H1 (cell line): ENCODE results near the gene SMIM24. TPM values are rescaled to one million over a fixed set of nuclear protein-coding genes. Genes with fewer than 3 reads are reported as not detected.

Source experiments
- CTCF ChIA-PET: fragments of 300-600 bp; sonication (Branson Sonifier 250); formaldehyde crosslinking; loops from one replicate; lab custom pipeline; 2021; ENCODE audit not compliant: partially characterized antibody; lab: Charles Lee
- POLR2A ChIA-PET: fragments of 300-600 bp; sonication (Branson Sonifier 250); formaldehyde crosslinking; loops from one replicate; lab custom pipeline; 2021; ENCODE audit warnings: inconsistent platforms; ENCODE audit not compliant: partially characterized antibody; lab: Charles Lee
- DNase-seq, 2 experiments: peaks; one replicate each; pipeline versions ENCODE4 v3.0.0 to v3.0.0-alpha.2; 2010 to 2022; ENCODE audit warnings: low spot score in 2 of 2, low read depth in 1 of 2, mixed read lengths in 1 of 2
- FAIRE-seq: peaks from 2 replicates; lab custom pipeline; 2011; peaks lifted over from hg19 to GRCh38; lab: Jason Lieb, UNC
- H2AFZ ChIP-seq: 2 replicates; pipeline ENCODE4 v1.8.1; 2012; ENCODE audit warnings: low read length, inconsistent platforms
- H2AK5ac ChIP-seq: 2 replicates; pipeline ENCODE4 v1.6.1; 2013; ENCODE audit warnings: low read depth, low read length
- H2BK120ac ChIP-seq: replicated peaks from 2 replicates; pipeline ENCODE3; 2013; ENCODE audit warnings: low read depth, low read length, inconsistent platforms
- H2BK12ac ChIP-seq: 2 replicates; pipeline ENCODE4 v1.6.1; 2013; ENCODE audit warnings: low read depth, low read length
- H2BK15ac ChIP-seq: 2 replicates; pipeline ENCODE4 v1.6.1; 2013; ENCODE audit warnings: low read length
- H2BK20ac ChIP-seq: 2 replicates; pipeline ENCODE4 v1.6.1; 2013; ENCODE audit warnings: low read length
- H2BK5ac ChIP-seq: 2 replicates; pipeline ENCODE4 v1.6.1; 2013; ENCODE audit warnings: low read depth, low read length
- H3K14ac ChIP-seq: 2 replicates; pipeline ENCODE4 v1.6.1; 2013; ENCODE audit warnings: inconsistent platforms; ENCODE audit not compliant: insufficient read length
- H3K18ac ChIP-seq: 2 replicates; pipeline ENCODE4 v1.6.1; 2013; ENCODE audit warnings: low read length; ENCODE audit errors: extremely low read depth
- H3K23ac ChIP-seq: 2 replicates; pipeline ENCODE4 v1.6.1; 2013; ENCODE audit warnings: inconsistent platforms; ENCODE audit not compliant: insufficient read length
- H3K23me2 ChIP-seq: 2 replicates; pipeline ENCODE4 v1.6.1; 2013; ENCODE audit warnings: low read depth, low read length
- H3K27ac ChIP-seq: 2 replicates; pipeline ENCODE4 v1.6.1; 2011; ENCODE audit warnings: low read depth, low read length, inconsistent platforms
- H3K27me3 ChIP-seq, 4 experiments: replicated peaks in 1 of 4; 1 replicate in 1 of 4; 2 replicates in 3 of 4; pipeline versions ENCODE4 v1.6.1 to v1.8.1; 2011 to 2013; ENCODE audit warnings: low read length in 3 of 4, mild to moderate bottlenecking in 3 of 4, inconsistent platforms in 2 of 4, mixed read lengths in 2 of 4, moderate library complexity in 1 of 4; ENCODE audit not compliant: control insufficient read depth in 3 of 4, insufficient read depth in 3 of 4; ENCODE audit errors: extremely low read depth in 1 of 4
- H3K36me3 ChIP-seq, 4 experiments: 2 replicates each; pipeline versions ENCODE4 v1.6.1 to v1.8.1; 2011 to 2013; ENCODE audit warnings: mild to moderate bottlenecking in 4 of 4, low read length in 3 of 4, moderate library complexity in 2 of 4, control low read depth in 1 of 4, inconsistent platforms in 1 of 4; ENCODE audit not compliant: insufficient read depth in 4 of 4, control insufficient read depth in 2 of 4
- H3K4ac ChIP-seq: replicated peaks from 2 replicates; pipeline ENCODE3; 2013; ENCODE audit warnings: low read length, low read depth, mixed read lengths, inconsistent platforms; ENCODE audit not compliant: insufficient read length
- H3K4me1 ChIP-seq, 4 experiments: replicated peaks in 1 of 4; 1 replicate in 1 of 4; 2 replicates in 3 of 4; pipeline versions ENCODE4 v1.6.1 to v1.8.1; 2011 to 2013; ENCODE audit warnings: low read length in 3 of 4, inconsistent platforms in 2 of 4, mixed read lengths in 1 of 4; ENCODE audit not compliant: insufficient read depth in 4 of 4, control insufficient read depth in 3 of 4
- H3K4me2 ChIP-seq, 2 experiments: 2 replicates each; pipeline versions ENCODE4 v1.6.1 to v1.8.1; 2011 to 2013; ENCODE audit warnings: low read depth in 2 of 2, low read length in 2 of 2, control low read depth in 1 of 2, inconsistent platforms in 1 of 2, mild to moderate bottlenecking in 1 of 2; ENCODE audit not compliant: insufficient read depth in 1 of 2
- H3K4me3 ChIP-seq, 4 experiments: fragments of 200-600, 300-600 bp in 1 of 4; sonication (generic), shearing (Covaris generic), sonication (Bioruptor Twin) in 1 of 4; 2 replicates each; pipeline versions ENCODE4 v1.5.1 to v1.8.1; 2011 to 2016; ENCODE audit warnings: low read length in 4 of 4, low read depth in 3 of 4, control low read depth in 2 of 4, inconsistent platforms in 2 of 4, mild to moderate bottlenecking in 2 of 4, mixed read lengths in 1 of 4, moderate library complexity in 1 of 4; ENCODE audit not compliant: insufficient read depth in 2 of 4; ENCODE audit errors: extremely low read depth in 1 of 4
- H3K56ac ChIP-seq: replicated peaks from 2 replicates; pipeline ENCODE3; 2013; ENCODE audit warnings: low read depth, mild to moderate bottlenecking, mixed read lengths, low read length, inconsistent platforms; ENCODE audit not compliant: insufficient read length
- H3K79me1 ChIP-seq: 2 replicates; pipeline ENCODE4 v1.6.1; 2013; ENCODE audit warnings: low read depth, low read length, control low read depth
- H3K79me2 ChIP-seq, 2 experiments: 2 replicates each; pipeline versions ENCODE4 v1.6.1 to v1.8.1; 2012 to 2013; ENCODE audit warnings: low read length in 2 of 2, mild to moderate bottlenecking in 2 of 2, inconsistent platforms in 1 of 2; ENCODE audit not compliant: insufficient read depth in 2 of 2, control insufficient read depth in 1 of 2
- H3K9ac ChIP-seq, 4 experiments: replicated peaks in 1 of 4; 1 replicate in 1 of 4; 2 replicates in 3 of 4; pipeline versions ENCODE4 v1.6.1 to v1.8.1; 2011 to 2013; ENCODE audit warnings: low read depth in 3 of 4, low read length in 3 of 4, control low read depth in 2 of 4, mild to moderate bottlenecking in 2 of 4, moderate library complexity in 2 of 4, inconsistent platforms in 1 of 4; ENCODE audit errors: extremely low read depth in 1 of 4
- H3K9me3 ChIP-seq, 2 experiments: 2 replicates each; pipeline versions ENCODE4 v1.6.1 to v1.8.1; 2012 to 2013; ENCODE audit warnings: mild to moderate bottlenecking in 2 of 2, moderate library complexity in 2 of 2, control low read depth in 1 of 2, inconsistent platforms in 1 of 2, low read depth in 1 of 2, low read length in 1 of 2, mixed read lengths in 1 of 2; ENCODE audit not compliant: insufficient read depth in 2 of 2
- H4K20me1 ChIP-seq, 2 experiments: replicated peaks in 1 of 2; 2 replicates each; pipeline versions ENCODE3 to v1.8.1; 2011 to 2013; ENCODE audit warnings: inconsistent platforms in 2 of 2, low read length in 2 of 2, mild to moderate bottlenecking in 1 of 2; ENCODE audit not compliant: insufficient read depth in 2 of 2, control insufficient read depth in 1 of 2
- H4K5ac ChIP-seq: 2 replicates; pipeline ENCODE4 v1.6.1; 2013; ENCODE audit warnings: low read length, low read depth, mixed read lengths, inconsistent platforms; ENCODE audit not compliant: insufficient read length
- H4K8ac ChIP-seq: 2 replicates; pipeline ENCODE4 v1.8.0; 2013; ENCODE audit warnings: mild to moderate bottlenecking, moderate library complexity, low read length, inconsistent platforms; ENCODE audit not compliant: insufficient read depth; ENCODE audit errors: extremely low read depth
- H4K91ac ChIP-seq: replicated peaks from 2 replicates; pipeline ENCODE3; 2013; ENCODE audit warnings: low read length, mixed read lengths, inconsistent platforms; ENCODE audit not compliant: insufficient read length
- CBX8 ChIP-seq: fragments of 300-800, 300-1000 bp; sonication (generic); IDR thresholded peaks from 2 replicates; pipeline ENCODE4 v1.7.1; 2016; ENCODE audit warnings: low read depth, low read length, borderline replicate concordance
- E2F6 ChIP-seq: IDR thresholded peaks from 2 replicates; pipeline ENCODE4 v1.6.1; 2012; ENCODE audit warnings: inconsistent platforms
- PHF8 ChIP-seq: fragments of 200-600 bp; sonication (generic); conservative IDR thresholded peaks from 2 replicates; pipeline ENCODE4 v1.7.1; 2012; ENCODE audit warnings: low read depth, mild to moderate bottlenecking, inconsistent platforms, low read length, moderate library complexity
- SIN3A ChIP-seq, 2 experiments: IDR thresholded peaks in 1 of 2; conservative IDR thresholded peaks in 1 of 2; 2 replicates each; pipeline ENCODE4 v1.6.1; 2011 to 2012; ENCODE audit warnings: low read length in 2 of 2, improper control_type of control experiment in 1 of 2, low read depth in 1 of 2, mild to moderate bottlenecking in 1 of 2
- SIRT6 ChIP-seq: IDR thresholded peaks from one replicate; pipeline ENCODE4 v1.7.1; 2012; ENCODE audit warnings: low read length, inconsistent platforms
- WGBS, 2 experiments: shearing (Covaris generic) in 1 of 2; methylation state at CpG; one replicate each; pipeline versions ENCODE4 v1.1.6 to v1.1.7; 2013 to 2015; ENCODE audit warnings: low lambda C conversion rate in 2 of 2, mixed read lengths in 2 of 2, inconsistent platforms in 1 of 2, low coverage in 1 of 2, missing lambda C conversion rate in 1 of 2; ENCODE audit not compliant: insufficient replicate concordance in 2 of 2, insufficient coverage in 1 of 2, insufficient read length in 1 of 2; ENCODE audit errors: extremely low coverage in 1 of 2, missing lambda C conversion rate in 1 of 2; 5-methylcytosine and 5-hydroxymethylcytosine counted together
- polyA plus RNA-seq, 7 experiments: library from polyadenylated mRNA; depleted of rRNA in 3 of 7; stranded (reverse) in 5 of 7; unstranded in 2 of 7; fragments of >200 nt in 5 of 7; fragments of 200-250 nt in 2 of 7; gene quantifications; 1 replicate in 5 of 7; 2 replicates in 1 of 7; 4 replicates in 1 of 7; pipeline versions ENCODE4 v1.2.1 to v1.2.3, GENCODE V29; 2011 to 2013; ENCODE audit warnings: missing spikeins in 2 of 7, mixed read lengths in 2 of 7
- total RNA-seq: library from RNA; stranded (reverse); fragmentation: NEBNext Ultra II Directional; extraction: Animal tissue kit (Norgen Biotek cat#: 25700); gene quantifications from 2 replicates; pipeline ENCODE4 v1.2.1, GENCODE V29; 2021

The SMIM24 gene
- total and polyA plus RNA-seq, 2 of the 8 experiments (the other 6 are each of a cell fraction or from before 2014, with no cell fraction given) = 3.8 to 4.5 TPM

DNA sequence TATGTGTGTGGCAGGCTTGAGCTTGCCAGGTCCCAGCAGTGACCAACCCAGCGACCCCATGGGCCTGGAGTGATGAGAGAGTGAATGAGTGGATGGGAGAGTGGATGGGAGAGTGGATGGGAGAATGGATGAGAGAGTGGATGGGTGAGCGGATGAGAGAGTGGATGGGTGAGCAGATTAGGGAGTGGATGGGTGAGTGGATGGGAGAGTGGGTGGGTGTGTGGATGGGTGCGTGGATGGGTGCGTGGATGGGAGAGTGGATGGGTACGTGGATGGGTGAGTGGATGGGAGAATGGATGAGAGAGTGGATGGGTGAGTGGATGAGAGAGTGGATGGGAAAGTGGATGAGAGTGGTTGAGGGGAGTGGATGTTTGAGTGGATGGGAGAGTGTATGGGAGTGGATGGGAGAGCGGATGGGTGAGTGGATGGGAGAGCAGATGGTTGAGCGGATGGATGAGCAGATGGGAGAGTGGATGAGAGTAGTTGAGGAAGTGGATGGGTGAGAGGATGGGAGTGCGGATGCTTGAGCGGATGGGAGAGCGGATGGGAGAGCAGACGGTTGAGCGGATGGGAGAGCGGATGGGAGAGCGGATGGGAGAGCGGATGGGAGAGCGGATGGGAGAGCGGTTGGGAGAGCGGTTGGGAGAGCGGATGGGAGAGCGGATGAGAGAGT, 48.4 kb upstream of the SMIM24 start:
- FAIRE-seq = no peak
- no peaks in the 10 kb centered on the region for H3K9me3 ChIP-seq
- no peak overlapping the region for H3K9ac ChIP-seq
- no peak overlapping the region for H2BK120ac ChIP-seq
- CTCF ChIA-PET = interaction anchor here (0.8 kb wide), 1 partner anchor 17 kb away, joined by 3 read pairs; no protein-coding TSS in a partner anchor
- H2AFZ ChIP-seq = no peak overlapping the region
- H3K18ac ChIP-seq = no peak overlapping the region
- no peak overlapping the region for H3K4me2 ChIP-seq
- H4K91ac ChIP-seq = no peak overlapping the region
- DNase-seq = no peak
- no peaks in the 10 kb centered on the region for H3K79me1 ChIP-seq
- no peak overlapping the region for H3K27ac ChIP-seq
- no peak overlapping the region for H3K23ac ChIP-seq
- no peak overlapping the region for H2BK15ac ChIP-seq
- POLR2A ChIA-PET = interaction anchor here (1.0 to 4.3 kb wide), 3 partner anchors 9 to 16 kb away, joined by 4 to 30 read pairs (median 5); partner anchors contain the start of gene TEKTIP1
- no peaks in the 10 kb centered on the region for H3K79me2 ChIP-seq
- no peaks in the 10 kb centered on the region; a peak in 1 of 7 replicates for H3K4me1 ChIP-seq
- H4K5ac ChIP-seq = no peak overlapping the region
- no peak for TF ChIP-seq SIRT6
- TF ChIP-seq CBX8 = no peak
- no peak for TF ChIP-seq SIN3A (conservative IDR thresholded peaks at IDR 0.05 in 1 of 2, IDR thresholded peaks at IDR 0.05 in 1 of 2; ENCODE audit: low read depth in 1 of 2, low read length in 2 of 2)
- TF ChIP-seq E2F6 = no peak
- TF ChIP-seq PHF8 = no peak
- H3K14ac ChIP-seq = no peak overlapping the region
- no peak overlapping the region for H2BK20ac ChIP-seq
- H3K56ac ChIP-seq = no peak overlapping the region
- H3K4ac ChIP-seq = no peak overlapping the region
- no peaks in the 10 kb centered on the region for H3K27me3 ChIP-seq
- H2BK5ac ChIP-seq = no peak overlapping the region
- no peak overlapping the region for H2AK5ac ChIP-seq
- H4K20me1 ChIP-seq = peaks cover 0 to 6% of the 10 kb centered on the region in 2 experiments
- peaks cover 9% of the 10 kb centered on the region; the same call in 1 of the 2 replicates for H3K23me2 ChIP-seq
- peaks cover 7 to 32% (median 20%) of the 10 kb centered on the region in 4 experiments; a peak in 7 of 8 replicates for H3K36me3 ChIP-seq
- no peak overlapping the region for H2BK12ac ChIP-seq
- no peak overlapping the region for H3K4me3 ChIP-seq
- H4K8ac ChIP-seq = no peak overlapping the region
- WGBS, 2 experiments = 90 to 100% methylated on average over 5 to 20 of the region's 20 CpGs
